Measurements from ENCODE around the gene C22orf39.

The C22orf39 gene

GRCh38 chr22:19447330-19448075 is at the start of gene C22orf39:
Gene C22orf39 (minus strand): TSS chr22:19447711. CDS start chr22:19447688, 23 bp downstream.
- peak; percentile 86 to 88 for DNase-seq

GRCh38 chr22:19497245-19497644 is 49.7 kb upstream of the C22orf39 start:
- DNase-seq: no peak

GRCh38 chr22:19496324-19496630 is 48.8 kb upstream of the C22orf39 start:
- no peak for DNase-seq

- no peak for DNase-seq
Measured at GRCh38 chr22:19495562-19496323, 48.2 kb upstream of the C22orf39 start.

GRCh38 chr22:19494676-19495173 is 47.2 kb upstream of the C22orf39 start:
- no peak for DNase-seq

GRCh38 chr22:19494001-19494560 is 46.6 kb upstream of the C22orf39 start:
- DNase-seq: no peak

GRCh38 chr22:19492504-19493174 is 45.1 kb upstream of the C22orf39 start:
- DNase-seq: no peak

GRCh38 chr22:19490628-19491230 is 43.2 kb upstream of the C22orf39 start:
- DNase-seq: no peak

- DNase-seq: peak in 1 of 2 donors; percentile 8
Measured at GRCh38 chr22:19488884-19489843, 41.7 kb upstream of the C22orf39 start.

GRCh38 chr22:19488285-19488684 is 40.8 kb upstream of the C22orf39 start:
- DNase-seq: no peak

- no peak for DNase-seq
Measured at GRCh38 chr22:19483481-19484244, 36.2 kb upstream of the C22orf39 start.

- no peak for DNase-seq
Measured at GRCh38 chr22:19482297-19482696, 34.8 kb upstream of the C22orf39 start.

GRCh38 chr22:19480789-19481188 is 33.3 kb upstream of the C22orf39 start:
- no peak for DNase-seq

GRCh38 chr22:19480173-19480568 is 32.7 kb upstream of the C22orf39 start:
- DNase-seq: no peak

GRCh38 chr22:19479355-19480172 is 32.1 kb upstream of the C22orf39 start, which contains the start of gene CDC45:
Gene CDC45 (plus strand): TSS chr22:19479920. CDS start chr22:19479969, 49 bp downstream.
- DNase-seq: peak; percentile 98

- DNase-seq: peak in 1 of 2 donors; percentile 54
Measured at GRCh38 chr22:19478901-19479354, 31.4 kb upstream of the C22orf39 start, which contains the start of gene UFD1. Gene UFD1 (minus strand): TSS chr22:19479193. CDS start chr22:19479085, 108 bp downstream.

GRCh38 chr22:19478045-19478900 is 30.8 kb upstream of the C22orf39 start:
- peak; percentile 1 to 15 for DNase-seq

- DNase-seq: peak in 1 of 2 donors; percentile 2
Measured at GRCh38 chr22:19477321-19478044, 30.0 kb upstream of the C22orf39 start.

Data from inflammatory macrophage treated with lipopolysaccharide for 1 hour (primary cell).